HG02885 (cell line): ENCODE data around the gene PCDHB3.
"Not testable (repeated sequence)": the region's sequence is repeated elsewhere in the genome, so short reads cannot be mapped to it uniquely, and the experiment has no call there.

Experiments used
- ATAC-seq: cut with Tn5 transposase; IDR thresholded peaks from one replicate; pipeline ENCODE4 v1.9.1; 2021; ENCODE audit warnings: mild to moderate bottlenecking; ENCODE audit not compliant: unreplicated experiment, poor library complexity

Gene PCDHB3

DNA sequence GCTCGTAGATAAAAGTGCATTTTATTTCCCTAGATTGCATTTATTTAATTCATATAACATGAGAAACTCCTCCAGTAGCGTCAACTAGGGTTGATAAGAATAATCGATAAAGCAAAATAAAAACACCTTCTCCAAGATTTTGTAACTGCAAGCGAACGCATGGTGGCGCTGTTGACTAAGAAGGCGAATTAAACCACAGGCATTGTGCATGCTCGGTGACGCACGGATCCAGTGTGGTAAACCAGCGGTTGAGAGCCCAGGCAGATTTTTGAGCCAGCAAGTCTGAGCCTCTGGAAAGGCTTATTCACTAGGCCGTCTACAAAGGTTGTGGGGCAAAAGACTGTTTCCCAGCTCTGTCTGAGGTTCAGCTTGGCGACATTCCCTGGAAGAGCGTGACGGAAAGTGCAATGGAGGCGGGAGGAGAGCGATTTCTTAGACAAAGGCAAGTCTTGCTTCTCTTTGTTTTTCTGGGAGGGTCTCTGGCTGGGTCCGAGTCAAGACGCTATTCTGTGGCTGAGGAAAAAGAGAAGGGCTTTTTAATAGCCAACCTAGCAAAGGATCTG lies at the start of gene PCDHB3:
TSS of gene PCDHB3 (plus strand) at position 231 of the 563 bp plus-strand sequence. CDS start at position 408, 177 bp downstream.
- no peak for ATAC-seq

DNA sequence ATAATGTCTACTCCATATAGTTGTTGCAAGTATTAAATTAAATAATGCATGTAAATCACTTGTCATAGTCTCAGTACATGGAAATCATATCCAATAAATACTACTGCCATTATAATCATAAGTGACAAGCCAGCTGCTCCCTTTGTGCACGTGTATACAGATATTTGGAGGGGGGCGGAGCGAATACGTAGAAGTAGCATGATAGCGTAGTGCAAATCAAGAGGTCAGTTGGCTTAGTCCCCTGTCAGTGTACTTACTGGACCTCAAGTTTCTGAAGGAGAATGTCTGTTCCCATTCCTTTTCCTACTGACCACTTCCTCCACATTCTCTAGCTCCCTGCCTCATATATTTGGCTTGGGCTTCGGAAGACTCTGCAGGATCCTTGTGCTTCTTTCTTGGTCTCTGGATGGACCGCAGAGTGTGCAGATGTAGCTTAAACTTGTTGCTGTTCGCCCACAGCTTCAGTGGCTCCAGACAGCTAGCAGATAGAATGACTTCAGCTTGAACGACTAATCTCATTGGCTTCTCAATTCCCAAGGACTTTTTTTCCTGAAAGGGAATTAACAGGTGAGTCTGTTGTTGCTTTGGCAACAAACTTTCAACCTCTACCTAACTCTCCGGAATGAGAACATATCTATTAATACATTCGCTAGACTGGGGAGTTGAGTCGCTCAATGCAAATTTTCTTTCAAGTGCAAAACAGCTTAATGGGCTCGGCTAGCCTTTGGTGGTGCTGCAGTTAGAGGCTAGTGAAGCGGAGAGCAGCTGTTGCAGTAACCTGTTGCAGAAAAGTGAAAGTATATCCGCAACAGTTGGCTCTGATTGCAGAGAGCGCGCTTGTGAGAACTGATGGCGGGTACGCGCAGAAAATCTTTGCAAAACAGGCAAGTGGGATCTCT lies 49.4 kb upstream of the PCDHB3 start, which contains the start of gene PCDHB1:
TSS of gene PCDHB1 (plus strand) at position 753 of the 899 bp plus-strand sequence. CDS start at position 850, 97 bp downstream.
- no peak for ATAC-seq

DNA sequence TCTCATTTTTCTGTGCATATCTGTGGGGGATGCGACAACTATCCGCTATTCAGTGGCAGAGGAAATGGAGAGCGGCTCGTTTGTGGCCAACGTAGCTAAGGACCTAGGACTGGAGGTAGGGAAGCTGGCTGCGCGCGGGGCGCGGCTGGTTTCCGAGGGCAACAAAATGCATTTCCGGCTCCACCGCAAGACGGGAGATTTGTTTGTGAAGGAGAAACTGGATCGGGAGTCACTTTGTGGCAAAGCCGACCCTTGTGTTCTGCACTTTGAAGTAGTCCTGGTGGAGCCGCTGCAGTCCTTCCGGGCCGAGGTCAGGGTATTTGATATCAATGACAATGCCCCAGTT lies 48.8 kb upstream of the PCDHB3 start:
- ATAC-seq = no peak

DNA sequence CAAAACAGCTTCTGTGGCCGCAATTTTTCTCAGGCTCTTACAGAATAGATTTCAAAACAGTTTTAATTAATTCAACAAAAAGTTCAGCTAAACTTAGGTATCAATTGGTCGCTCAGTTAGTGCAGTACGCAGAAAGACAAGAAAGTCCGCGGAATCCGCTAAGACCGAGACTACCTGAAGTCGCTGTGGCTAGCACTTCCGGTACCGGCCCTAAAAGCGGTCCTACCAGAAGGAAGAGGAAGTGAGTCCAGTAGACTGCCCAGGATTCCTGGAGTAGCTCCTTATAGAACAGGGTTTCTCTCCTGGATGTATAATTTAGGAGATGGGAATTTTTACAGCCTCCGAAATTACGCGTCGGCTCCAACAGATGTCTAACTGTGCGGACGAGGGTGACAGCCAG lies 22.4 kb upstream of the PCDHB3 start:
- ATAC-seq = no peak

DNA sequence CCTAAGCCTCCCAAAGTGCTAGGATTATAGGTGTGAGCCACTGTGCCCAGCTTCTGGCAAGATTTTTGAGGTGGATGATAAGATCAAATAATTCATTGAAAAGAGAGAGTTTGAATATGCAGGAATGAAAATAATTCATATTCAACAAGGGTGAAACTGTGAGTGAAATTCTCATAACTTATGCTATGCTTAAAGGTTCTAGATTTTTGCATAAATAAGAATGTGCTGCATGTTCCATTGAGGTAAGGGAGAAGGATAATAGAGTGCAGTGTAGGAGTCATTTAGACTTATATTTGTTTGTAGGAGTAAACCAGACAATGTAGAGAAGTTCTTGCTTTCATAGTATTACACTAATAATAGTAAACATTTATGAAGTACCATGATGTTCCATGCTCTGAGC lies 18.0 kb upstream of the PCDHB3 start:
- no peak for ATAC-seq

DNA sequence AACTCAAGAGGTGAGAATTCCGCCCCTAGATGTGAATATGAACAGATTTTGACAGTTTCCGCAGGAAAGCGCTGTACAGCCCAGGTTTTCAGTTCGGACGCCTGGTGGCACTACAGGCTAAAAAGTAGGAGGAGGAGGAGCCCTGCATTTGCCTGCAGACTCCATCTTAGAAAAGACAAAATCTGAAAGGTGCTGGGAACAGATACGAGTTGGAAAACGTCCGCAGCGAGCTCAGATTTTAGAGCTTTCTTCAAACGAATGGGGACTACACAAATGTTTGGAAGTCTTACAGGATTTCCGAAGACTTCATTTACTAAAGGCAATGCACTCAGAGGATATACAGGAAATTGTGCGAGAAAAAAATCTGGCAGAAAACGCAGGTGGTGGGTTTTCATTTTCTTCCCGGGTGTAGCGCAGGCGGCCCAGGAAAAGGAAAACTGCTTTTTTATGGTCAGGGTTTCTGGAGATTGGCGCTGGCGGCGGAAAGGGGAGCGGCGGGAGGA lies 15.7 kb upstream of the PCDHB3 start:
- no peak for ATAC-seq

DNA sequence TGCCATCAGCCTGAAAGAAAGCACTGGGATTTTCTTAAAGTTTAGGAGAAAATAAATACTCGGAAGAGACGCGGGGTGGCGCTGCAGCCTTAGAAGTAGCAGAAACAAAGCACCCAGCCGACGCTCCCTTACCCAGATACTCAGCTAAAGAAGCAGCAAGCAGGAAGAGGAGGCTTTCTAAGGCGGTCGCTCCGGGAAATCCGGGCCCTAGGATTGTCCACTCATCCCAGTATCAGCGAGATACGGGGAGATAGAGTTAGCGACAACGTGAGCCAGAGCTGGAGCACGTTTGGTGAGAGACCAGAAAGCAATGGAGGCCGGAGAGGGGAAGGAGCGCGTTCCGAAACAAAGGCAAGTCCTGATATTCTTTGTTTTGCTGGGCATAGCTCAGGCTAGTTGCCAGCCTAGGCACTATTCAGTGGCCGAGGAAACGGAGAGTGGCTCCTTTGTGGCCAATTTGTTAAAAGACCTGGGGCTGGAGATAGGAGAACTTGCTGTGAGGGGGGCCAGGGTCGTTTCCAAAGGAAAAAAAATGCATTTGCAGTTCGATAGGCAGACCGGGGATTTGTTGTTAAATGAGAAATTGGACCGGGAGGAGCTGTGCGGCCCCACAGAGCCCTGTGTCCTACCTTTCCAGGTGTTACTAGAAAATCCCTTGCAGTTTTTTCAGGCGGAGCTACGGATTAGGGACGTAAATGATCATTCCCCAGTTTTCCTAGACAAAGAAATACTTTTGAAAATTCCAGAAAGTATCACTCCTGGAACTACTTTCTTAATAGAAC lies 5.6 kb upstream of the PCDHB3 start, which contains the start of gene PCDHB2:
TSS of gene PCDHB2 (plus strand) at position 135 of the 782 bp plus-strand sequence. CDS start at position 311, 176 bp downstream.
- no peak for ATAC-seq

DNA sequence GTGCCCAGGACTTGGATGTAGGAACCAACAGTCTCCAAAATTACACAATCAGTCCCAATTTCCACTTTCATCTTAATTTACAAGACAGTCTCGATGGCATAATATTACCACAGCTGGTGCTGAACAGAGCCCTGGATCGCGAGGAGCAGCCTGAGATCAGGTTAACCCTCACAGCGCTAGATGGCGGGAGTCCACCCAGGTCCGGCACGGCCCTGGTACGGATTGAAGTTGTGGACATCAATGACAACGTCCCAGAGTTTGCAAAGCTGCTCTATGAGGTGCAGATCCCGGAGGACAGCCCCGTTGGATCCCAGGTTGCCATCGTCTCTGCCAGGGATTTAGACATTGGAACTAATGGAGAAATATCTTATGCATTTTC lies 5.0 kb upstream of the PCDHB3 start:
- ATAC-seq = no peak

DNA sequence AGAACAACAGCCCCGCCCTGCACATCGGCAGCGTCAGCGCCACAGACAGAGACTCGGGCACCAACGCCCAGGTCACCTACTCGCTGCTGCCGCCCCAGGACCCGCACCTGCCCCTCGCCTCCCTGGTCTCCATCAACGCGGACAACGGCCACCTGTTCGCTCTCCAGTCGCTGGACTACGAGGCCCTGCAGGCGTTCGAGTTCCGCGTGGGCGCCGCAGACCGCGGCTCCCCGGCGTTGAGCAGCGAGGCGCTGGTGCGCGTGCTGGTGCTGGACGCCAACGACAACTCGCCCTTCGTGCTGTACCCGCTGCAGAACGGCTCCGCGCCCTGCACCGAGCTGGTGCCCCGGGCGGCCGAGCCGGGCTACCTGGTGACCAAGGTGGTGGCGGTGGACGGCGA lies 4.1 kb upstream of the PCDHB3 start:
- ATAC-seq = not testable (repeated sequence)

DNA sequence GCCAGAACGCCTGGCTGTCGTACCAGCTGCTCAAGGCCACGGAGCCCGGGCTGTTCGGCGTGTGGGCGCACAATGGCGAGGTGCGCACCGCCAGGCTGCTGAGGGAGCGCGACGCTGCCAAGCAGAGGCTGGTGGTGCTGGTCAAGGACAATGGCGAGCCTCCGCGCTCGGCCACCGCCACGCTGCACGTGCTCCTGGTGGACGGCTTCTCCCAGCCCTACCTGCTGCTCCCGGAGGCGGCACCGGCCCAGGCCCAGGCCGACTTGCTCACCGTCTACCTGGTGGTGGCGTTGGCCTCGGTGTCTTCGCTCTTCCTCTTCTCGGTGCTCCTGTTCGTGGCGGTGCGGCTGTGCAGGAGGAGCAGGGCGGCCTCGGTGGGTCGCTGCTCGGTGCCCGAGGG lies 3.7 kb upstream of the PCDHB3 start:
- not testable (repeated sequence) for ATAC-seq

DNA sequence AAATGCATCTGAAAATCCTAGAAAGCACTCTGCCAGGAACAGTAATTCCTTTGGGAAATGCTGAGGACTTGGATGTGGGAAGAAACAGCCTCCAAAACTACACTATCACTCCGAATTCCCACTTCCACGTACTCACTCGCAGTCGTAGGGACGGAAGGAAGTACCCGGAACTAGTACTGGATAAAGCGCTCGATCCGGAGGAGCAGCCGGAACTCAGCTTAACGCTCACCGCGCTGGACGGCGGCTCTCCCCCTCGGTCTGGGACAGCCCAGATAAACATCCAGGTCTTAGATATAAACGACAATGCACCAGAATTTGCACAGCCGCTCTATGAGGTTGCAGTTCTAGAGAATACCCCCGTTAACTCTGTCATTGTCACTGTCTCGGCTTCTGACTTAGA lies 786 bp downstream of the PCDHB3 start:
- ATAC-seq = no peak

DNA sequence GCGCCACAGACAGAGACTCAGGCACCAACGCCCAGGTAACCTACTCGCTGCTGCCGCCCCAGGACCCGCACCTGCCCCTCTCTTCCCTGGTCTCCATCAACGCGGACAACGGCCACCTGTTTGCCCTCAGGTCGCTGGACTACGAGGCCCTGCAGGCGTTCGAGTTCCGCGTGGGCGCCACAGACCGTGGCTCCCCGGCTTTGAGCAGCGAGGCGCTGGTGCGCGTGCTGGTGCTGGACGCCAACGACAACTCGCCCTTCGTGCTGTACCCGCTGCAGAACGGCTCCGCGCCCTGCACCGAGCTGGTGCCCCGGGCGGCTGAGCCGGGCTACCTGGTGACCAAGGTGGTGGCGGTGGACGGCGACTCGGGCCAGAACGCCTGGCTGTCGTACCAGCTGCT lies 1.8 kb downstream of the PCDHB3 start:
- ATAC-seq = not testable (repeated sequence)

DNA sequence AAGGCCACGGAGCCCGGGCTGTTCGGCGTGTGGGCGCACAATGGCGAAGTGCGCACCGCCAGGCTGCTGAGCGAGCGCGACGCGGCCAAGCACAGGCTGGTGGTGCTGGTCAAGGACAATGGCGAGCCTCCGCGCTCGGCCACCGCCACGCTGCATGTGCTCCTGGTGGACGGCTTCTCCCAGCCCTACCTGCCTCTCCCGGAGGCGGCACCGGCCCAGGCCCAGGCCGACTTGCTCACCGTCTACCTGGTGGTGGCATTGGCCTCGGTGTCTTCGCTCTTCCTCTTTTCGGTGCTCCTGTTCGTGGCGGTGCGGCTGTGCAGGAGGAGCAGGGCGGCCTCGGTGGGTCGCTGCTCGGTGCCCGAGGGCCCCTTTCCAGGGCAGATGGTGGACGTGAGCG lies 2.2 kb downstream of the PCDHB3 start:
- not testable (repeated sequence) for ATAC-seq

DNA sequence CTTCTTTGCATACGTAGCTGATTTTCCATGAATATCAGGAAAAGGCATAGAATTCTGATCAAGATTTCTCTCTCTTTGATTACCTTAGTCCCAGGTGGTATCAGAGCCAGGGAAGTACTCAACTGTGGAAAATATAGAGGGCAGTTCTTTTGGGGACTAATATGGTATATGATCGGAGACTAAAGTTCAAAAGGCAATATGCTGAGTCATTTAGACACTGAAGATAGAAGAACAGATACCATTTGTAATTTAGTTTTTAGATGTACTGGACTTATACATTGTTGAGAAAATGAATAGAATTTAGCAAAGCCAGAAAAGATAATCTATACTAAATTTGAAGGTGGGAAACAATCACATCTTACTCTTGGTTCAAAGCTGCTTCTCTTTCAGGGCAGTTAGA lies 5.1 kb downstream of the PCDHB3 start:
- no peak for ATAC-seq

DNA sequence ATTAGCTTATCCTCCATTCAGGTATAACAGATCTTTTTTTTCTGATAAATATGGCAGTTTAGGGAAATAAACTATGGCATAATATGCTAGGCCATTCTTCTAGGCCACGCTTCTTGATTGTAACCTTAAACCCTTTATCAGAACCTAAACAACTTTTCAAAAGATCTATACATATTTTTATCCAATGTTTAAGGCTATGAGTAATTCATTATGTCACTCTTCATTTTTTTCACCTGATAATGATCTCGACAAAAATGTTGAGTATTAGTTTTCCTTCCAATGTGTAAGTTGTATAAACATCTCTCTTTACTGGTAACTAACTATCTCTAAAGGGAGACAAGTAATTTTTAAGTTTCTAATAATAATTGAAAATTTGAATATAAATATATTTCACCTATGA lies 19.0 kb downstream of the PCDHB3 start:
- no peak for ATAC-seq

DNA sequence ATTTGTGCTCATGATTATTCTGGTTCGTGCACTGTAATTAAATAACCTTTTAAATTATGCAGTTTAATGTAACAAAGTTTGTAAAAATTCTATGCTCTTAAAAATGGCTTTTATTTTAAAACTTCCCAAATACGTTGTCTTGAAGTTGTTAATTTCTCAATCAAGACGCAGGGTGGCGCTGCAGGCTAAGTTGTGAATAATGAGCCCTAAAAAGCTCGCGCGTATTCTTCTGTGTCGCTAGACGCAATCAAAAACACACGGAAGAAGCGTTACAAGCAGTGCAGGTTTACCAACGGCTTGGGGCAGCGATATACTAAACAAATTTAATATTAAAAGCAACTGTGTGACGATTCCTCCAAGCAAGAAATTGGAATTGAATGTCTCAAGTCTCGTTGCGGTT lies 21.3 kb downstream of the PCDHB3 start, which contains the start of gene PCDHB4:
TSS of gene PCDHB4 (plus strand) at position 256 of the 400 bp plus-strand sequence. CDS start 181 bp downstream, outside the sequence.
- no peak for ATAC-seq

DNA sequence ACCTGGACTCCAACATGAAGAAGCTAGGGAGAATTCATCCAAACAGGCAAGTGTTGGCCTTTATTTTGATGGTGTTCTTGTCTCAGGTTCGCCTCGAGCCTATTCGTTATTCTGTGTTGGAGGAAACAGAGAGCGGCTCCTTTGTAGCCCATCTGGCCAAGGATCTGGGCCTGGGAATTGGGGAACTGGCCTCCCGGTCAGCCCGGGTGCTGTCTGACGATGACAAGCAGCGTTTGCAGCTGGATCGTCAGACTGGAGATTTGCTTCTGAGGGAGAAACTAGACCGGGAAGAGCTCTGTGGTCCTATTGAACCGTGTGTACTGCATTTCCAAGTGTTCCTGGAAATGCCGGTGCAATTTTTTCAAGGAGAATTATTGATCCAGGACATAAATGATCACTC lies 21.7 kb downstream of the PCDHB3 start:
- ATAC-seq = no peak

DNA sequence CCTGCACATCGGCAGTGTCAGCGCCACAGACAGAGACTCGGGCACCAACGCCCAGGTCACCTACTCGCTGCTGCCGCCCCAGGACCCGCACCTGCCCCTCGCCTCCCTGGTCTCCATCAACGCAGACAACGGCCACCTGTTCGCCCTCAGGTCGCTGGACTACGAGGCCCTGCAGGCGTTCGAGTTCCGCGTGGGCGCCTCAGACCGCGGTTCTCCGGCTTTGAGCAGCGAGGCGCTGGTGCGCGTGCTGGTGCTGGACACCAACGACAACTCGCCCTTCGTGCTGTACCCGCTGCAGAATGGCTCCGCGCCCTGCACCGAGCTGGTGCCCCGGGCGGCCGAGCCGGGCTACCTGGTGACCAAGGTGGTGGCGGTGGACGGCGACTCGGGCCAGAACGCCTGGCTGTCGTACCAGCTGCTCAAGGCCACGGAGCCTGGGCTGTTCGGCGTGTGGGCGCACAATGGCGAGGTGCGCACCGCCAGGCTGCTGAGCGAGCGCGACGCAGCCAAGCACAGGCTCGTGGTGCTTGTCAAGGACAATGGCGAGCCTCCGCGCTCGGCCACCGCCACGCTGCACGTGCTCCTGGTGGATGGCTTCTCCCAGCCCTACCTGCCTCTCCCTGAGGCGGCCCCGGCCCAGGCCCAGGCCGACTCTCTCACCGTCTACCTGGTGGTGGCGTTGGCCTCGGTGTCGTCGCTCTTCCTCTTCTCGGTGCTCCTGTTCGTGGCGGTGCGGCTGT lies 23.3 kb downstream of the PCDHB3 start:
- ATAC-seq = not testable (repeated sequence)

DNA sequence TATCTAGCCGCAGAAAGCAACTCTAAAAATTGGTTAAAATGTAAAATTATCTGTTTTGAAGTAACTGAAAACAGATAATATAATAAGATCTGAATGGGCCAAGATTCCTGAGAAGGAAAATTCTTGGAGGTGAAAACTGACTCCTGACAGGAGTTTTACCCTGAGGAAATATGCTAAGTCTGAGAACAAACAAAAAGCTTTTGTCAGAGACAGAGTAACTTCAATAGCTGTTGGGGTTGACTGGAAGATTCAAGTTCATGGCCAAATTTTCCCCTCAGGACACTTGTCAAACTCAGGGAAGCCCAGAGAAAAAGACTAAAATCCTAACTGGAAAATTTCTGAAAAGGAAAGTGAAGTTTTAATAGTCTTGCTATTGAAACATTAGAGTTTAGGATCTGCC lies 27.0 kb downstream of the PCDHB3 start:
- no peak for ATAC-seq
